ENCODE results near the gene ERICH3. TPM values are rescaled to one million over a fixed set of nuclear protein-coding genes. Genes with fewer than 3 reads are reported as not detected.

The ERICH3 gene
- polyA plus RNA-seq, 1 donor: 0.78 TPM

Other genes starting within 250 kb of the ERICH3 start
- not detected for gene LRRC53, start 161.2 kb downstream of the ERICH3 start, polyA plus RNA-seq (ENCODE audit: insufficient read length)
- gene CRYZ, start 59.3 kb upstream of the ERICH3 start, polyA plus RNA-seq (ENCODE audit: insufficient read length): 197 TPM
- 40.3 TPM for gene TYW3, start 59.4 kb upstream of the ERICH3 start, polyA plus RNA-seq (ENCODE audit: insufficient read length)